Testis (tissue), 3 donors: ENCODE measurements around the gene STIM2. TPM values are rescaled to one million over a fixed set of nuclear protein-coding genes. Genes with fewer than 3 reads are reported as not detected.

Source experiments
- DNase-seq: peaks from one replicate; pipeline ENCODE4 v3.0.0-alpha.2; 2019
- H3K27ac ChIP-seq, 2 donors: fragments of 200-600 bp; sonication (generic); one replicate each; pipeline ENCODE4 v1.5.1; 2019
- H3K27me3 ChIP-seq: fragments of 200-600 bp; sonication (generic); one replicate; pipeline ENCODE4 v1.5.1; 2019
- H3K36me3 ChIP-seq: fragments of 200-600 bp; sonication (generic); one replicate; pipeline ENCODE4 v1.5.1; 2017; ENCODE audit warnings: low read depth; ENCODE audit errors: missing control alignments
- H3K4me1 ChIP-seq: fragments of 200-600 bp; sonication (generic); one replicate; pipeline ENCODE4 v1.5.1; 2019
- H3K4me3 ChIP-seq, 2 donors: fragments of 200-600 bp; sonication (generic); one replicate each; pipeline ENCODE4 v1.5.1; 2017 to 2019
- H3K9me3 ChIP-seq: fragments of 200-600 bp; sonication (generic); one replicate; pipeline ENCODE4 v1.5.1; 2017
- POLR2A ChIP-seq: fragments of 450-650 bp; IDR thresholded peaks from one replicate; pipeline ENCODE4 v1.6.1; 2017; ENCODE audit warnings: antibody characterized with exemption, mild to moderate bottlenecking, moderate library complexity
- WGBS, 2 donors: methylation state at CpG; one replicate each; pipeline ENCODE4 v1.1.5; 2018; 5-methylcytosine and 5-hydroxymethylcytosine counted together
- intact Hi-C: fragments of 100-400 bp; cut with DNase I; formaldehyde crosslinking; loops from one replicate; pipeline ENCODE4 v1.15.1; 2023; ENCODE audit warnings: low total_unique reads
- polyA plus RNA-seq: library from polyadenylated mRNA; stranded (reverse); fragments of 350-450 nt; fragmentation: Illumina TruSeq; extraction: RNeasy Lipid Tissue Mini Kit (QIAGEN cat#74804); gene quantifications from one replicate; pipeline ENCODE4 v1.2.3, GENCODE V29; 2014; ENCODE audit warnings: low read depth, low replicate concordance; ENCODE audit not compliant: insufficient read depth
- total RNA-seq, 2 donors: library from RNA; depleted of rRNA; stranded (reverse); fragments of >200 nt; gene quantifications; one replicate each; pipeline ENCODE4 v1.2.3, GENCODE V29; 2016
- TF ChIP-seq, protein P1 (sequence below), 3 experiments: fragments of 450-650 bp in 2 of 3; fragments of 200-600 bp in 1 of 3; sonication (generic) in 1 of 3; IDR thresholded peaks; one replicate each; pipeline ENCODE4 v1.5.1; 2016 to 2019; ENCODE audit warnings: antibody characterized with exemption in 3 of 3, mild to moderate bottlenecking in 2 of 3, moderate library complexity in 1 of 3

STIM2 gene
- total and polyA plus RNA-seq, 3 donors from 2014 or later: 14.3 to 35.0 (median 29.4) TPM

DNA sequence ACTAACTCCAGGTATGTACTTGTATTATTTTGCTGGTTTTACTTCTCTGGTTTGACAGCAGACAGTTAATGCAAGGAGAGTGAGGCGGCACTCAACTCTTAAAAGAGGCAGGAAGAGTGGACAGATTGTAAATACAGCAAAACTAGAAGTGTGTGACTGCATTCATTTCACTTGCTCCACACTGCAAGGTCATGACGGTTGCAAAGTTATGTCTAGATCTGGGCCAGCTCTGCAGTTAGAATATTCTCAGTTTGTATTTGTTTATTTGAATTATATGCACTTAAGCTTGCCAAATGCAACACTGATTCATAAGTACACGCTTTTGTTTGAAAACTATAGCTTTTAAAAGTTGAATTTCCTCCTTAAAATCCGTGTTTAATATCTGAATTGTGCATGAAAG is 148.9 kb downstream of the STIM2 start:
- TF ChIP-seq, protein P1, sequence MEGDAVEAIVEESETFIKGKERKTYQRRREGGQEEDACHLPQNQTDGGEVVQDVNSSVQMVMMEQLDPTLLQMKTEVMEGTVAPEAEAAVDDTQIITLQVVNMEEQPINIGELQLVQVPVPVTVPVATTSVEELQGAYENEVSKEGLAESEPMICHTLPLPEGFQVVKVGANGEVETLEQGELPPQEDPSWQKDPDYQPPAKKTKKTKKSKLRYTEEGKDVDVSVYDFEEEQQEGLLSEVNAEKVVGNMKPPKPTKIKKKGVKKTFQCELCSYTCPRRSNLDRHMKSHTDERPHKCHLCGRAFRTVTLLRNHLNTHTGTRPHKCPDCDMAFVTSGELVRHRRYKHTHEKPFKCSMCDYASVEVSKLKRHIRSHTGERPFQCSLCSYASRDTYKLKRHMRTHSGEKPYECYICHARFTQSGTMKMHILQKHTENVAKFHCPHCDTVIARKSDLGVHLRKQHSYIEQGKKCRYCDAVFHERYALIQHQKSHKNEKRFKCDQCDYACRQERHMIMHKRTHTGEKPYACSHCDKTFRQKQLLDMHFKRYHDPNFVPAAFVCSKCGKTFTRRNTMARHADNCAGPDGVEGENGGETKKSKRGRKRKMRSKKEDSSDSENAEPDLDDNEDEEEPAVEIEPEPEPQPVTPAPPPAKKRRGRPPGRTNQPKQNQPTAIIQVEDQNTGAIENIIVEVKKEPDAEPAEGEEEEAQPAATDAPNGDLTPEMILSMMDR (IDR thresholded peaks at IDR 0.05): no peak
- TF ChIP-seq POLR2A: no peak
- no peaks in the 10 kb centered on the region for H3K27me3 ChIP-seq
- no peak overlapping the region for H3K27ac ChIP-seq
- peaks cover 4% of the 10 kb centered on the region for H3K4me1 ChIP-seq
- WGBS, 2 donors: 70 to 72% methylated on average over 4 of the region's 4 CpGs
- DNase-seq: no peak
- no peak overlapping the region for H3K4me3 ChIP-seq
- intact Hi-C loops: no loop called here
- H3K36me3 ChIP-seq: no peaks in the 10 kb centered on the region
- H3K9me3 ChIP-seq: no peaks in the 10 kb centered on the region

- TF ChIP-seq, protein P1 (IDR thresholded peaks at IDR 0.05): peak; percentile 70 to 89 (median 74)
- no peak for TF ChIP-seq POLR2A
- Histone ChIP-seq H3K4me3 (no peak overlapping the region), H3K27ac (no peak overlapping the region), H3K9me3 (no peaks in the 10 kb centered on the region), H3K36me3 (no peaks in the 10 kb centered on the region), H3K4me1 (peaks cover 4% of the 10 kb centered on the region), H3K27me3 (no peaks in the 10 kb centered on the region)
- intact Hi-C loops: loop anchor here (10.0 kb wide), 1 partner anchor 546 kb away; no protein-coding TSS in a partner anchor
- DNase-seq: peak; percentile 62
- 50 to 65% methylated on average over 6 of the region's 6 CpGs for WGBS, 2 donors
Measured at GRCh38 chr4:27010334-27010940, 149.8 kb downstream of the STIM2 start.

DNA sequence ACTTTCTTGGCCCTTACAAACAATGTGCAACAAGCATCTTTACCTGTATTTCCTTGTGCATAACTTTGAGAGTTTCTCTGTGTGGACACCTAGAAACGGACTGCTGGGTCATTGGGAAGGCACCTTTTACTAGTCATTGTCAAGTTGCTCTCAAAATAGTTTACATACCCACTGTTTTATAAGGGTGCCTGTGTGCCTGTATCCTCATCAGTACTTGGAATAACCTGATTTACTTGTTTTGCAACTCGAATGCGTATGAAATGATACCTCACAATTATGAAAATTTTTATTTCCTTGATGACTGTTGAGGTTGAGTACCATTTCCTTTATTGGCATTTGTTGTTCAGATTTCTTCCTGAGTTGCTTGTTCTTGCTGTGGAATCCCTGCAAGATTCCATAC is 150.8 kb downstream of the STIM2 start:
- 83 to 94% methylated on average over 3 of the region's 3 CpGs for WGBS, 2 donors

GRCh38 chr4:27013012-27013411 is 152.4 kb downstream of the STIM2 start:
- Histone ChIP-seq H3K4me3 (no peak overlapping the region), H3K36me3 (no peaks in the 10 kb centered on the region), H3K27ac (no peak overlapping the region), H3K9me3 (no peaks in the 10 kb centered on the region), H3K27me3 (no peaks in the 10 kb centered on the region), H3K4me1 (no peaks in the 10 kb centered on the region)
- TF ChIP-seq POLR2A: no peak
- TF ChIP-seq, protein P1 (IDR thresholded peaks at IDR 0.05): no peak
- intact Hi-C loops: loop anchor here (10.0 kb wide), 1 partner anchor 548 kb away; no protein-coding TSS in a partner anchor
- DNase-seq: no peak
- 93% methylated on average over 4 of the region's 4 CpGs for WGBS, 2 donors

More for the DNA sequence above, 150.8 kb downstream of the STIM2 start:
- Histone ChIP-seq H3K27ac (no peak overlapping the region), H3K27me3 (no peaks in the 10 kb centered on the region), H3K4me1 (peaks cover 2% of the 10 kb centered on the region), H3K4me3 (no peak overlapping the region), H3K36me3 (no peaks in the 10 kb centered on the region), H3K9me3 (no peaks in the 10 kb centered on the region)
- intact Hi-C loops: loop anchor here (10.0 kb wide), 1 partner anchor 547 kb away; no protein-coding TSS in a partner anchor
- no peak for TF ChIP-seq POLR2A
- TF ChIP-seq, protein P1 (IDR thresholded peaks at IDR 0.05): no peak
- no peak for DNase-seq

DNA sequence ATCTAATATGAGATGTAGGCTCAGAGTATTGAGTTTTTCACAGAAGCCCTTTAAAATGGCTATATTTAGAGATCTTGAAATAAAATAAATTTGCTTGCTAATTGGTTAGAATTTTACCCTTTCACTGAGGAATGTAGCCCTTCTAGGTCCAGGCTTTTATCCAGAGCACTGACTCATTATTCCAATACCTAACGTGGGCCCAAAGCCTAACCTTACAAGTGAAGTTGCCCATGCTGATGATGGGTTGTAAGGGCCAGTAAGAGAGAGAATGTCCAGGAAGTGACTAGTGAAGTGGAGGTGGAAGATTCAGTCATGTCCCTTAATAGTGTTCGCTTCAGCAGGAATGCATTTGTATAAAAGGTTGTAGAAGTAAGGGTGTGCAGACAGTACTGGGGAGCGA is 155.9 kb downstream of the STIM2 start:
- Histone ChIP-seq H3K27ac (no peak overlapping the region), H3K27me3 (no peaks in the 10 kb centered on the region), H3K4me3 (no peak overlapping the region), H3K36me3 (no peaks in the 10 kb centered on the region), H3K9me3 (no peaks in the 10 kb centered on the region), H3K4me1 (no peaks in the 10 kb centered on the region)
- intact Hi-C loops: loop anchor here (10.0 kb wide), 1 partner anchor 552 kb away; no protein-coding TSS in a partner anchor
- TF ChIP-seq, protein P1 (IDR thresholded peaks at IDR 0.05): no peak
- TF ChIP-seq POLR2A: no peak
- 96 to 97% methylated on average over 3 of the region's 3 CpGs for WGBS, 2 donors
- no peak for DNase-seq
